Germinal center (tissue), 1 donor: Measurements from ENCODE around the gene GPC3.
A peak's percentile ranks its signal among the peaks of the same experiment; 100 is the strongest.

Source experiments
- DNase-seq: peaks from one replicate; pipeline ENCODE4 v3.0.0; 2012; ENCODE audit warnings: mixed read lengths, low spot score

Gene GPC3

GRCh38 chrX:133840415-133840814, 145.0 kb downstream of the GPC3 start:
- no peak for DNase-seq

GRCh38 chrX:133838761-133839676, 146.4 kb downstream of the GPC3 start:
- peak; percentile 11 for DNase-seq

GRCh38 chrX:133837091-133837490, 148.3 kb downstream of the GPC3 start:
- no peak for DNase-seq

GRCh38 chrX:133836561-133836960, 148.8 kb downstream of the GPC3 start:
- no peak for DNase-seq

- no peak for DNase-seq
Measured at GRCh38 chrX:133834771-133835170, 150.6 kb downstream of the GPC3 start.

- DNase-seq = no peak
Measured at GRCh38 chrX:133819546-133819945, 165.8 kb downstream of the GPC3 start.

- no peak for DNase-seq
Measured at GRCh38 chrX:133818019-133818418, 167.4 kb downstream of the GPC3 start.

- DNase-seq = no peak
Measured at GRCh38 chrX:133815496-133815895, 169.9 kb downstream of the GPC3 start.

GRCh38 chrX:133813971-133814370, 171.4 kb downstream of the GPC3 start:
- DNase-seq = no peak

GRCh38 chrX:133812402-133812801, 173.0 kb downstream of the GPC3 start:
- DNase-seq = no peak

GRCh38 chrX:133810925-133811324, 174.5 kb downstream of the GPC3 start:
- no peak for DNase-seq

- no peak for DNase-seq
Measured at GRCh38 chrX:133804072-133804471, 181.3 kb downstream of the GPC3 start.

- DNase-seq = no peak
Measured at GRCh38 chrX:133796282-133796681, 189.1 kb downstream of the GPC3 start.

GRCh38 chrX:133794126-133794525, 191.3 kb downstream of the GPC3 start:
- DNase-seq = no peak

- DNase-seq = no peak
Measured at GRCh38 chrX:133793626-133794025, 191.8 kb downstream of the GPC3 start.

GRCh38 chrX:133792198-133792953, 193.0 kb downstream of the GPC3 start:
- peak; percentile 56 for DNase-seq

- DNase-seq = no peak
Measured at GRCh38 chrX:133789829-133790228, 195.6 kb downstream of the GPC3 start.

- DNase-seq = no peak
Measured at GRCh38 chrX:133786382-133786781, 199.0 kb downstream of the GPC3 start.

GRCh38 chrX:133783274-133783673, 202.1 kb downstream of the GPC3 start:
- peak; percentile 19 for DNase-seq

GRCh38 chrX:133781174-133781573, 204.2 kb downstream of the GPC3 start:
- DNase-seq = no peak

- no peak for DNase-seq
Measured at GRCh38 chrX:133776072-133776471, 209.3 kb downstream of the GPC3 start.

- DNase-seq = no peak
Measured at GRCh38 chrX:133774807-133775206, 210.6 kb downstream of the GPC3 start.

GRCh38 chrX:133771086-133771646, 214.2 kb downstream of the GPC3 start:
- DNase-seq = no peak
